ENCODE data around the gene RSPH6A.
A peak's percentile ranks its signal among the peaks of the same experiment; 100 is the strongest.

RSPH6A gene

DNA sequence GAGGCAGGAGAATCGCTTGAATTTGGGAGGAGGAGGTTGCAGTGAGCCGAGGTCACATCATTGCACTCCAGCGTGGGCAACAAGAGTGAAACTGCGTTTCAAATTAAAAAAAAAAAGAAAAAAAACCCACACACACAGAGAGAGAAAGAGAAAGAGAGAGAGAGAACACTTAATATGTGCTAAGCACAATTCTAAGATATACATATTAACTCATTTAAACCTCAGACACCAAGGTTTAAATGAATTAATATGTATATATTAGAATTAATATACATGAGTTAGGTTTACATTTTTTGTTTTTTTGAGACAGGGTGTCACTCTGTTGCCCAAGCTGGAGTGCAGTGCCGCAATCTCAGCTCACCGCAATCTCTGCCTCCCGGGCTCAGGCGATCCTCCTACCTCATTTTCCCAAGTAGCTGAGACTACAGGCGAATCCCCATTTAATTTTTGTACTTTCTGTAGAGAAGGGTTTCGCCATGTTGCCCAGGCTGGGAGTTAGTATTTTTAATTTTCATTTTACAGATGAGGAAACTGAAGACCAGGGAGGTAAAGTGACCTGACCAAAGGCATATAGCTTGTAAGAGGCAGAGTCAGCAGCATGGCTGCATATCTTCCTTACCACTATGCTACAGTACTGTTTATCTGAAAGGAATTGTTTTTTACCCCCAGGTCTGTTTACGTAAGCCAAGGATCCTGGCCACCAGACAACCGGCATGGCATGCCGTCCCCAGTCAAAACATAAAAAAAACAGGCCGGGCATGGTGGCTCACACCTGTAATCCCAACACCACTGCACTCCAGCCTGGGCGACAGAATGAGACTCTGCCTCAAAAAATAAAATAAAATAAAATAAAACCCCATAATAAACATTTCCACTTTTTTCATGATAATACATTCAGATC, 45.5 kb upstream of the RSPH6A start:
- TF ChIP-seq, protein P1, sequence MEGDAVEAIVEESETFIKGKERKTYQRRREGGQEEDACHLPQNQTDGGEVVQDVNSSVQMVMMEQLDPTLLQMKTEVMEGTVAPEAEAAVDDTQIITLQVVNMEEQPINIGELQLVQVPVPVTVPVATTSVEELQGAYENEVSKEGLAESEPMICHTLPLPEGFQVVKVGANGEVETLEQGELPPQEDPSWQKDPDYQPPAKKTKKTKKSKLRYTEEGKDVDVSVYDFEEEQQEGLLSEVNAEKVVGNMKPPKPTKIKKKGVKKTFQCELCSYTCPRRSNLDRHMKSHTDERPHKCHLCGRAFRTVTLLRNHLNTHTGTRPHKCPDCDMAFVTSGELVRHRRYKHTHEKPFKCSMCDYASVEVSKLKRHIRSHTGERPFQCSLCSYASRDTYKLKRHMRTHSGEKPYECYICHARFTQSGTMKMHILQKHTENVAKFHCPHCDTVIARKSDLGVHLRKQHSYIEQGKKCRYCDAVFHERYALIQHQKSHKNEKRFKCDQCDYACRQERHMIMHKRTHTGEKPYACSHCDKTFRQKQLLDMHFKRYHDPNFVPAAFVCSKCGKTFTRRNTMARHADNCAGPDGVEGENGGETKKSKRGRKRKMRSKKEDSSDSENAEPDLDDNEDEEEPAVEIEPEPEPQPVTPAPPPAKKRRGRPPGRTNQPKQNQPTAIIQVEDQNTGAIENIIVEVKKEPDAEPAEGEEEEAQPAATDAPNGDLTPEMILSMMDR (IDR thresholded peaks at IDR 0.05; ENCODE audit: low read length, missing control alignments): no peak
- H3K4me3 ChIP-seq (replicated peaks; ENCODE audit: low read depth, low read length): no peak overlapping the region
- DNase-seq (ENCODE audit: low read depth): no peak

DNA sequence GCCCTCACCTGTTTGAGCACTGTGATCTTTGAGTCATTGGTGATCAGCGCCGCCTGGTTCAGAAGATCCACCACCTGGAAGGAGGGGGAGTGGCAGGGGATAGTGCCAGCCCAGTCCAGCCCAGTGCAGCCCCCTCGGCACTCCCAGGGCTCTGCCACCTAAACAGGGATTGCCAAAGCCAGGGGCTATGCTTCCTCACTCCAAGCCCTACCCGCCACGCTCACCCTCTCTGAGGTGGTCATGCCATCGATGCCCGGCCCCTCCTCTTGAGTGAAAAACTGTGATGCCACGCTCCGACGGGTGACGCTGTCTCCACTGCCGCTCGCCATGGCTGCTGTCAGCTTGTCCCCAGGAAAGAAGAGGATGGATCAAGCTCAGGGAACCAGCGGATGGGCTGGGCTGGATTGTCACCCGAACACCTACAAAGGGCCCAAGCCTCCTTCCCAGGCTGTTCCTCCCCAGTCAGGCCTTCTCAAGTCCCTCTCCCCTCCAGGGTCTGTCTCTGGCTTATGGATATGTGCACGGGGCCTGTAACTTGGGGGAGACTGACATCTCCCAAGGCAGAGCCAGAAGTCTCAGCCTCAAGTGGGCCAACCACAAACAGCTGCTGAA, 39.2 kb upstream of the RSPH6A start:
- TF ChIP-seq, protein P1 (IDR thresholded peaks at IDR 0.05; ENCODE audit: low read length, missing control alignments): no peak
- H3K4me3 ChIP-seq (replicated peaks; ENCODE audit: low read depth, low read length): no peak overlapping the region
- DNase-seq (ENCODE audit: low read depth): no peak

DNA sequence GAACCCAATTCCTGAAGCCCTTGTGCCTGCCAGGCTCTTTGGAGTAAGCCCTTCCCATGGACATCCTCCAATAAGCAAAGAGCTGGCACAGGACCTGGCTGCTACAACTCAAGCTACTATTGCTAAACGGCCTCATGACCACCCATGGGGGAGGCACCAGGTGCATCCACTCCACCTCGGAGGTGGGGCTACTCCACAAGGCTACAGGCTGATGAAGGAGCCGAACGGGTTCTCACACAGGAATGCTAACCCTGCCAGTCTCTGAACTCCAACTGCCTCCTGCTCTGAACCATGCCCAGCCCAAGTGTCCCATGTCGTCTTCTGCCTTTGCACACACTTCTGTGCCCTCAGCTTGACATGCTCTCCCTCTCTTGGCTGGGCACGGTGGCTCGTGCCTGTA, 37.9 kb upstream of the RSPH6A start:
- no peak overlapping the region for H3K4me3 ChIP-seq (replicated peaks; ENCODE audit: low read depth, low read length)
- DNase-seq (ENCODE audit: low read depth): no peak
- TF ChIP-seq, protein P1 (IDR thresholded peaks at IDR 0.05; ENCODE audit: low read length, missing control alignments): no peak

DNA sequence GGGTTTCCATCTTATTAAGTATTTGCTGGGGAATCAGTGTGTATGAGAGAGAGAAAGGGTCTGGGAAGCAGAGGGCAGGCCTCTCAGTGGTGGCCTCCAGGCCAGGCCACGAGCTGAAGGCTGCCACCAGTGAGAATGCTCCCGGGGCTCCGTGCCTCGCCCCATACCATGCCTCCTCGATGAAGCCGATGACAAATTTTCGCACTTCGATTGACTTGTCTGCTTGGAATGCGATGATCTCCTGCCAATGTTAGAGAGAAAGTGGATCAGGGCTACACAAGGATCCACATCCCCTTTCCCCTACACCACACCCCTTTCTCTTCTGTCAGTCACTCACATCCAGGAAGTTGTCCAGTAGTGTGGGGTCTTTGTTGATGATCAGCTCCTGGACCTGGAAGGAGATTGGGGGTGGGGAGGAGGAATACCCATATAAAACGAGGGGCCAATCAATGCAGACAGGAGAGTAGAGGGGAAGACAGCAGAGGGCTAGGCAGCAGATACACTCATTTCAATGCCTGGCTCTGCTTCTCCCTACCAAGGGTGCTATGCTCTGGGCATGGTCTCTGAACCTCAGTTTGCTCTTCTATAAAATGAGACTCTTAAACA, 37.1 kb upstream of the RSPH6A start:
- TF ChIP-seq, protein P1 (IDR thresholded peaks at IDR 0.05; ENCODE audit: low read length, missing control alignments): no peak
- no peak overlapping the region for H3K4me3 ChIP-seq (replicated peaks; ENCODE audit: low read depth, low read length)
- no peak for DNase-seq (ENCODE audit: low read depth)

DNA sequence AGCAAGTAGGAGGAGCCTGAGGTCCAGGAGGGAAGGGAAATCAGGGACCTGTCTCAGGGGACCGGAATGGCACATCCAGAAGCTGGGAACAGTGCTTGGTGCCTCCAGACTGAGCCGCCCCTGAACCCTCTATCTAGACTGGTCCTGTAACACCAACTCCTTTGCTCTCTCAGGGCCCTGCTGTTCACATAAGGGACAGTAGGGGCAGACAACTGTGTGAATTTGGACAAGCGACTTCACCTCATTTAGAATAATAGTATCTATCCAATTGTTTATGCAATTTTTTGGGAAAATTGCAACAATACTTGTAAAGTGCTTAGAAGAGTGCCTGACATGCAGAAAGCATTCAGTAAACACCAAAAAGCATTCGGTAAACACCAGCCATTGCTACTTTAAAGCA, 33.8 kb upstream of the RSPH6A start:
- DNase-seq (ENCODE audit: low read depth): peak; percentile 9
- no peak overlapping the region for H3K4me3 ChIP-seq (replicated peaks; ENCODE audit: low read depth, low read length)
- TF ChIP-seq, protein P1 (IDR thresholded peaks at IDR 0.05; ENCODE audit: low read length, missing control alignments): peak; percentile 39

DNA sequence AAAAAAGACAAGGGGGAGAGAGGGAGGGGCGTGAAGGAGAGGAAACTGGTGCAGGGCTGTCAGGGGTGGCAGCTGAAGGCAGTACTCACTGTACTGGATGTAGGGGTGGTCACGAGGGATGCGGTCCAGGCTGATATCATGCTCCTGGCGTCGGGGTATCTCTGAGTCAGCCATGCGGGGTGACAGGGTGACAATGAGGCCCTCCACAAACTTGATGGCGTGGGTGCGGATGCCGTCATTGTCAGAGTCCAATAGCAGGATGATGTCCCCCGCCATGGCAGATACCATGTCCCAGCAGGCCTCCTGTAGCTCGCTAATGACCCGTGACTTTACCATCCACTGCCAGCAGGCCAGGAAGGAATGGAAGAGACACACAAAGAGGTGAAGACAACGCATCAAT, 32.6 kb upstream of the RSPH6A start:
- no peak for DNase-seq (ENCODE audit: low read depth)
- TF ChIP-seq, protein P1 (IDR thresholded peaks at IDR 0.05; ENCODE audit: low read length, missing control alignments): no peak
- H3K4me3 ChIP-seq (replicated peaks; ENCODE audit: low read depth, low read length): no peak overlapping the region

All from fibroblast of pulmonary artery (primary cell).